Measurements from ENCODE around the gene FOXK2. TPM values are rescaled to one million over a fixed set of nuclear protein-coding genes. Genes with fewer than 3 reads are reported as not detected.

FOXK2 gene
- total RNA-seq, 1 experiment from 2014 or later, result 118 TPM

DNA sequence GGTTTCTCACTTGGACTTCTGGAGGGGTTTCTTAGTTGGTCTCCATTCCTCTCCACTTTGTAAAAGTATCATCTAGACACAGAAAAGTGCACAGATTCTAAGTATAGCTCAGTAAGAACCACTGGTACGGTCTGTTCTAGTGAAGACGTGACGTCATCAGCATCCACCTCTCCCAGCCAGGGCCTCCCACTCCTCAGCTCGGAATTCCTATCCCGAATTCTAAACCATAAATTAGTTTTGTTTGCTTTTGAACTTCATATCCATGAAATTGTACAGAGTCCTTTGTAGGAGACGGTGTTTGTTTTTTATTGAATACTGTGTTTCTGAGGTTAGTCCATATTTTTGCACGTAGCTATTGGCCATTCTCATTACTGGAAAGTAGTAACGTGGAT is 25.5 kb downstream of the FOXK2 start:
- Mint-ChIP-seq H3K4me3 (ENCODE audit: unreplicated experiment) (no peak overlapping the region), H3K4me1 (ENCODE audit: low read depth, unreplicated experiment) (peaks cover 11% of the 10 kb centered on the region)
- CTCF ChIA-PET, result interaction anchor here (0.6 to 0.8 kb wide), 3 partner anchors 10 to 207 kb away, joined by 3 to 5 read pairs (median 4); no protein-coding TSS in a partner anchor

GRCh38 chr17:82547981-82548380 is 28.4 kb downstream of the FOXK2 start:
- TF ChIP-seq CTCF (IDR thresholded peaks at IDR 0.05; ENCODE audit: insufficient read depth in 1 of 2, low read depth in 1 of 2, low read length in 1 of 2, severe bottlenecking in 1 of 2, unreplicated experiment in 1 of 2), result no peak
- ChIA-PET CTCF (no interaction called here), POLR2A (no interaction called here)
- Histone ChIP-seq H3K27me3 (replicated peaks; ENCODE audit: control insufficient read depth, insufficient read depth, low read length) (no peaks in the 10 kb centered on the region), H3K4me3 (ENCODE audit: low read depth, low read length) (no peak overlapping the region), H3K36me3 (ENCODE audit: control insufficient read depth, insufficient read depth, low read length) (no peaks in the 10 kb centered on the region), H3K9me3 (no peaks in the 10 kb centered on the region), H3K4me1 (no peaks in the 10 kb centered on the region)
- Mint-ChIP-seq H3K27ac (ENCODE audit: unreplicated experiment) (no peak overlapping the region), H3K9me3 (ENCODE audit: unreplicated experiment) (no peaks in the 10 kb centered on the region), H3K4me3 (ENCODE audit: unreplicated experiment) (no peak overlapping the region), H3K4me1 (ENCODE audit: low read depth, unreplicated experiment) (peaks cover 9% of the 10 kb centered on the region), H3K27me3 (ENCODE audit: insufficient read depth, unreplicated experiment) (no peaks in the 10 kb centered on the region), H3K36me3 (ENCODE audit: insufficient read depth, unreplicated experiment) (peaks cover 25% of the 10 kb centered on the region)
- intact Hi-C loops (cut with micrococcal nuclease; ENCODE audit: unreplicated experiment), result no loop called here
- no peak for DNase-seq
- no TSS peak for BruUV-seq (replicated peaks)

More for the DNA sequence above, 25.5 kb downstream of the FOXK2 start:
- Mint-ChIP-seq H3K27ac (ENCODE audit: unreplicated experiment) (no peak overlapping the region), H3K36me3 (ENCODE audit: insufficient read depth, unreplicated experiment) (peaks cover 36% of the 10 kb centered on the region), H3K9me3 (ENCODE audit: unreplicated experiment) (no peaks in the 10 kb centered on the region), H3K27me3 (ENCODE audit: insufficient read depth, unreplicated experiment) (no peaks in the 10 kb centered on the region)
- BruUV-seq (replicated peaks), result no TSS peak
- H3K4me3 ChIP-seq (ENCODE audit: low read depth, low read length), result no peak overlapping the region
- intact Hi-C loops (cut with micrococcal nuclease; ENCODE audit: unreplicated experiment), result no loop called here
- no peaks in the 10 kb centered on the region for H3K9me3 ChIP-seq
- no peaks in the 10 kb centered on the region; the same call in 1 of the 2 replicates for H3K36me3 ChIP-seq (ENCODE audit: control insufficient read depth, insufficient read depth, low read length)
- POLR2A ChIA-PET, result interaction anchor here (0.5 kb wide), 1 partner anchor 9 kb away, joined by 3 read pairs; no protein-coding TSS in a partner anchor
- no peak for DNase-seq
- no peaks in the 10 kb centered on the region for H3K27me3 ChIP-seq (replicated peaks; ENCODE audit: control insufficient read depth, insufficient read depth, low read length)
- H3K4me1 ChIP-seq, result no peaks in the 10 kb centered on the region
- TF ChIP-seq CTCF (IDR thresholded peaks at IDR 0.05; ENCODE audit: insufficient read depth in 1 of 2, low read depth in 1 of 2, low read length in 1 of 2, severe bottlenecking in 1 of 2, unreplicated experiment in 1 of 2), result no peak

- CTCF ChIA-PET, result interaction anchor here (0.5 kb wide), 1 partner anchor 405 kb away, joined by 3 read pairs; no protein-coding TSS in a partner anchor
- Histone ChIP-seq H3K9me3 (no peaks in the 10 kb centered on the region), H3K4me1 (no peaks in the 10 kb centered on the region), H3K27me3 (replicated peaks; ENCODE audit: control insufficient read depth, insufficient read depth, low read length) (no peaks in the 10 kb centered on the region), H3K36me3 (ENCODE audit: control insufficient read depth, insufficient read depth, low read length) (no peaks in the 10 kb centered on the region), H3K4me3 (ENCODE audit: low read depth, low read length) (no peak overlapping the region)
- no peak for DNase-seq
- Mint-ChIP-seq H3K27me3 (ENCODE audit: insufficient read depth, unreplicated experiment) (no peaks in the 10 kb centered on the region), H3K9me3 (ENCODE audit: unreplicated experiment) (no peaks in the 10 kb centered on the region), H3K27ac (ENCODE audit: unreplicated experiment) (no peak overlapping the region), H3K4me3 (ENCODE audit: unreplicated experiment) (no peak overlapping the region), H3K36me3 (ENCODE audit: insufficient read depth, unreplicated experiment) (peaks cover 24% of the 10 kb centered on the region), H3K4me1 (ENCODE audit: low read depth, unreplicated experiment) (peaks cover 9% of the 10 kb centered on the region)
- POLR2A ChIA-PET, result no interaction called here
- BruUV-seq (replicated peaks), result no TSS peak
- intact Hi-C loops (cut with micrococcal nuclease; ENCODE audit: unreplicated experiment), result no loop called here
- no peak for TF ChIP-seq CTCF (IDR thresholded peaks at IDR 0.05; ENCODE audit: insufficient read depth in 1 of 2, low read depth in 1 of 2, low read length in 1 of 2, severe bottlenecking in 1 of 2, unreplicated experiment in 1 of 2)
These were observed 29.3 kb downstream of the FOXK2 start for GRCh38 chr17:82548681-82549303.
